Measurements from ENCODE around the gene FBXL17. TPM values are rescaled to one million over a fixed set of nuclear protein-coding genes. Genes with fewer than 3 reads are reported as not detected.

The FBXL17 gene
- total and polyA plus RNA-seq, 2 donors (not counting 1 experiment from before 2014, with no cell fraction given) = 7.3 to 40.3 TPM

DNA sequence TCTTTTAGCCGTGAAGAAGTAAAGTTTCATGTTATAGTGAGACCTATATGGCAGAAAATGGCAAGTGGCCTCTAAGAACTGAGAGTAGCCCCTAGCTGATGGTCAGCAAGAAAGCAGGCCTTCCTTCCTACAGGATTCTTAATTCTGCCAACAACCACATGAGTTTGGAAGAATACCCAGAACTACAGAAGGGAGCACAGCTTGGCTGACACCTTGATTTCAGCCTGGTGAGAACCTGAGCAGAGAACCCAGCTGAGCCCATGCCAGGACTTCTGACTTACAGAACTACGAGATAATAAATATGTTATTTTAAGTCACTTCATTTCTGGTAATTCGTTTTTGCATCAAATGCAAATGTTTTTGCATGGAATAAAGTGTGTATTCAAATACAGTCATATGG lies 5.9 kb upstream of the FBXL17 start:
- POLR2A ChIA-PET = no interaction called here

DNA sequence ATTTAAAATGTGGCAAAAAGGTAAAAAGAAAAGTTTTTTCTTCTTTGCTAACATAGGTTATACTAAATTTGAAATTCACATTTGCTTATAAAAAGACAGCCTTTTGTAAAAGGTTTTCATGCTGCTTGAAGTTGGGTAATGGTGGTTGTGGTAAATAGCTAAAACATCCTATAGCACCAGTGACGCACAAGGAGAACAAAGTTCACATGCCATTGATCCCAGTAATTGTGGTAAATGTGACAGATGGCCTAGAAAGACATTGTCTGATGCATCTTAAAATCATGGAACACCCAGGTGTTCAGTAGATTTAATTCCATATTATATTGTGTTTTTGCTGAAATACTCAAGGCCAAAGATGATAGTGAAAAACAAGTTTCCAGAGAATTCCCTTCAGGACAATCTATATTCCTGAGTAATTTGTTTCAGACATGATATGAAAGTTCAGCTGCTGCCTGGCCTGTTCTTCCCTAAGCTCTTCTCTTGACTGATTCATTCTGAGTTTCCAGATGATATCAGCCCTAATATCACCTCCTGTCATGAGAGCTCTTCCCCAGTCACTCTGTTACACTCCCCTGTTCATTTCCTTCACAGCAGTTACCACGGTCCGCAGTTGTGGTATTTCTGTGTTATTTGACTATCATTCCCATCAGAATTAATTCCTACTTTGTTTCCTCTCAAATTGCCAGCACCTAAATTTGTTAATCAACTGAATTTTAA lies 4.6 kb upstream of the FBXL17 start:
- Histone ChIP-seq H3K27me3 (replicated peaks in 1 of 4; ENCODE audit: control extremely low read depth in 1 of 4, control insufficient read depth in 3 of 4, insufficient read depth in 4 of 4, low read length in 3 of 4) (no peaks in the 10 kb centered on the region), H3K79me2 (ENCODE audit: control insufficient read depth, insufficient read depth, low read length) (no peaks in the 10 kb centered on the region), H3K4me3 (ENCODE audit: control extremely low read depth in 1 of 5, extremely low read depth in 1 of 5, insufficient read depth in 1 of 5, low read depth in 2 of 5, low read length in 4 of 5) (no peak overlapping the region), H2AFZ (ENCODE audit: insufficient read depth, low read depth, low read length, poor library complexity, severe bottlenecking) (no peak overlapping the region), H3K4me2 (replicated peaks; ENCODE audit: low read depth, low read length, poor library complexity, severe bottlenecking) (no peak overlapping the region), H3K4me1 (ENCODE audit: control insufficient read depth in 2 of 2, insufficient read depth in 2 of 2, low read length in 2 of 2) (peaks cover 7 to 12% of the 10 kb centered on the region in 2 donors), H3K27ac (ENCODE audit: low read length in 2 of 2) (no peak overlapping the region), H4K20me1 (ENCODE audit: control insufficient read depth, insufficient read depth, low read length, poor library complexity, severe bottlenecking) (no peaks in the 10 kb centered on the region), H3K9ac (ENCODE audit: low read length) (no peak overlapping the region), H3K9me3 (ENCODE audit: control extremely low read depth in 1 of 3, control insufficient read depth in 2 of 3, insufficient read depth in 1 of 3, low read length in 2 of 3) (no peaks in the 10 kb centered on the region), H3K36me3 (replicated peaks in 1 of 2; ENCODE audit: control extremely low read depth in 1 of 2, control insufficient read depth in 1 of 2, extremely low read depth in 1 of 2, insufficient read depth in 2 of 2, low read length in 1 of 2) (no peaks in the 10 kb centered on the region)
- no peak for TF ChIP-seq EZH2 (IDR thresholded peaks at IDR 0.05; ENCODE audit: borderline replicate concordance, insufficient read depth, low read depth, low read length, poor library complexity, severe bottlenecking)
- TF ChIP-seq, protein P1, sequence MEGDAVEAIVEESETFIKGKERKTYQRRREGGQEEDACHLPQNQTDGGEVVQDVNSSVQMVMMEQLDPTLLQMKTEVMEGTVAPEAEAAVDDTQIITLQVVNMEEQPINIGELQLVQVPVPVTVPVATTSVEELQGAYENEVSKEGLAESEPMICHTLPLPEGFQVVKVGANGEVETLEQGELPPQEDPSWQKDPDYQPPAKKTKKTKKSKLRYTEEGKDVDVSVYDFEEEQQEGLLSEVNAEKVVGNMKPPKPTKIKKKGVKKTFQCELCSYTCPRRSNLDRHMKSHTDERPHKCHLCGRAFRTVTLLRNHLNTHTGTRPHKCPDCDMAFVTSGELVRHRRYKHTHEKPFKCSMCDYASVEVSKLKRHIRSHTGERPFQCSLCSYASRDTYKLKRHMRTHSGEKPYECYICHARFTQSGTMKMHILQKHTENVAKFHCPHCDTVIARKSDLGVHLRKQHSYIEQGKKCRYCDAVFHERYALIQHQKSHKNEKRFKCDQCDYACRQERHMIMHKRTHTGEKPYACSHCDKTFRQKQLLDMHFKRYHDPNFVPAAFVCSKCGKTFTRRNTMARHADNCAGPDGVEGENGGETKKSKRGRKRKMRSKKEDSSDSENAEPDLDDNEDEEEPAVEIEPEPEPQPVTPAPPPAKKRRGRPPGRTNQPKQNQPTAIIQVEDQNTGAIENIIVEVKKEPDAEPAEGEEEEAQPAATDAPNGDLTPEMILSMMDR (IDR thresholded peaks at IDR 0.05) = no peak
- Mint-ChIP-seq H3K4me3 (no peak overlapping the region), H3K27ac (no peak overlapping the region), H3K27me3 (no peaks in the 10 kb centered on the region), H3K9me3 (ENCODE audit: insufficient read depth) (no peaks in the 10 kb centered on the region), H3K4me1 (peaks cover 16% of the 10 kb centered on the region)
- ATAC-seq (ENCODE audit: low read depth) (no peak), DNase-seq (no peak)
- ChIA-PET CTCF (no interaction called here), POLR2A (no interaction called here)
- 100% methylated on average over 2 of the region's 3 CpGs for WGBS (ENCODE audit: insufficient coverage)
- intact Hi-C loops (cut with micrococcal nuclease) = no loop called here

More for the DNA sequence above, 5.9 kb upstream of the FBXL17 start:
- 83% methylated on average over 1 of the region's 3 CpGs for WGBS (ENCODE audit: insufficient coverage)
- H3K4me3 Mint-ChIP-seq = no peak overlapping the region
- ATAC-seq (ENCODE audit: low read depth) (no peak), DNase-seq (no peak)
- H4K20me1 ChIP-seq (ENCODE audit: control insufficient read depth, insufficient read depth, low read length, poor library complexity, severe bottlenecking) = no peaks in the 10 kb centered on the region
- H3K4me1 Mint-ChIP-seq = peaks cover 15% of the 10 kb centered on the region
- no peak overlapping the region for H3K27ac ChIP-seq (ENCODE audit: low read length in 2 of 2)
- H3K36me3 ChIP-seq (replicated peaks in 1 of 2; ENCODE audit: control extremely low read depth in 1 of 2, control insufficient read depth in 1 of 2, extremely low read depth in 1 of 2, insufficient read depth in 2 of 2, low read length in 1 of 2) = no peaks in the 10 kb centered on the region
- H3K4me2 ChIP-seq (replicated peaks; ENCODE audit: low read depth, low read length, poor library complexity, severe bottlenecking) = no peak overlapping the region
- no peak overlapping the region for H2AFZ ChIP-seq (ENCODE audit: insufficient read depth, low read depth, low read length, poor library complexity, severe bottlenecking)
- no peaks in the 10 kb centered on the region for H3K27me3 Mint-ChIP-seq
- H3K79me2 ChIP-seq (ENCODE audit: control insufficient read depth, insufficient read depth, low read length) = no peaks in the 10 kb centered on the region
- no peaks in the 10 kb centered on the region for H3K9me3 ChIP-seq (ENCODE audit: control extremely low read depth in 1 of 3, control insufficient read depth in 2 of 3, insufficient read depth in 1 of 3, low read length in 2 of 3)
- H3K9me3 Mint-ChIP-seq (ENCODE audit: insufficient read depth) = no peaks in the 10 kb centered on the region
- H3K27me3 ChIP-seq (replicated peaks in 1 of 4; ENCODE audit: control extremely low read depth in 1 of 4, control insufficient read depth in 3 of 4, insufficient read depth in 4 of 4, low read length in 3 of 4) = no peaks in the 10 kb centered on the region
- peaks cover 7 to 12% of the 10 kb centered on the region in 2 donors for H3K4me1 ChIP-seq (ENCODE audit: control insufficient read depth in 2 of 2, insufficient read depth in 2 of 2, low read length in 2 of 2)
- intact Hi-C loops (cut with micrococcal nuclease) = no loop called here
- H3K4me3 ChIP-seq (ENCODE audit: control extremely low read depth in 1 of 5, extremely low read depth in 1 of 5, insufficient read depth in 1 of 5, low read depth in 2 of 5, low read length in 4 of 5) = no peak overlapping the region
- H3K27ac Mint-ChIP-seq = no peak overlapping the region
- no peak for TF ChIP-seq EZH2 (IDR thresholded peaks at IDR 0.05; ENCODE audit: borderline replicate concordance, insufficient read depth, low read depth, low read length, poor library complexity, severe bottlenecking)
- TF ChIP-seq, protein P1 (IDR thresholded peaks at IDR 0.05) = no peak
- CTCF ChIA-PET = no interaction called here
- no peak overlapping the region for H3K9ac ChIP-seq (ENCODE audit: low read length)
